SH-SY5Y (cell line): ENCODE measurements around the gene USP25.

Experiments
- GATA2 ChIP-seq: IDR thresholded peaks from 2 replicates; pipeline ENCODE4 v1.6.1; 2011; ENCODE audit warnings: mild to moderate bottlenecking, low read depth, low read length
- GATA3 ChIP-seq: IDR thresholded peaks from 2 replicates; pipeline ENCODE4 v1.6.1; 2011; ENCODE audit warnings: low read depth, mild to moderate bottlenecking, low read length, moderate library complexity

The USP25 gene

GRCh38 chr21:15795533-15795932 lies 65.8 kb downstream of the USP25 start:
- no peak for TF ChIP-seq GATA2
- TF ChIP-seq GATA3 = no peak

- no peak for TF ChIP-seq GATA2
- no peak for TF ChIP-seq GATA3
Observed at GRCh38 chr21:15797577-15798363, 68.0 kb downstream of the USP25 start.

- TF ChIP-seq GATA3 (no peak), GATA2 (no peak)
Observed at GRCh38 chr21:15801352-15801863, 71.6 kb downstream of the USP25 start.

- TF ChIP-seq GATA2 (no peak), GATA3 (no peak)
Observed at GRCh38 chr21:15804247-15805005, 74.6 kb downstream of the USP25 start.

GRCh38 chr21:15809065-15809464 lies 79.3 kb downstream of the USP25 start:
- TF ChIP-seq GATA3 = no peak
- no peak for TF ChIP-seq GATA2

- TF ChIP-seq GATA2 = no peak
- TF ChIP-seq GATA3 = no peak
Observed at GRCh38 chr21:15809818-15810217, 80.0 kb downstream of the USP25 start.

- TF ChIP-seq GATA3 (no peak), GATA2 (no peak)
Observed at GRCh38 chr21:15815285-15815684, 85.5 kb downstream of the USP25 start.

GRCh38 chr21:15820327-15820726 lies 90.5 kb downstream of the USP25 start:
- no peak for TF ChIP-seq GATA3
- no peak for TF ChIP-seq GATA2

- no peak for TF ChIP-seq GATA3
- TF ChIP-seq GATA2 = no peak
Observed at GRCh38 chr21:15820852-15821379, 91.1 kb downstream of the USP25 start.

- TF ChIP-seq GATA3 (no peak), GATA2 (no peak)
Observed at GRCh38 chr21:15823486-15824150, 93.8 kb downstream of the USP25 start.

- no peak for TF ChIP-seq GATA2
- no peak for TF ChIP-seq GATA3
Observed at GRCh38 chr21:15825700-15826099, 95.9 kb downstream of the USP25 start.

- TF ChIP-seq GATA2 (no peak), GATA3 (no peak)
Observed at GRCh38 chr21:15826147-15826780, 96.5 kb downstream of the USP25 start.

GRCh38 chr21:15826908-15827601 lies 97.3 kb downstream of the USP25 start:
- TF ChIP-seq GATA2 = no peak
- no peak for TF ChIP-seq GATA3
